Airway epithelial cell (primary cell): ENCODE data around the gene TDRD5. TPM values are rescaled to one million over a fixed set of nuclear protein-coding genes. Genes with fewer than 3 reads are reported as not detected.

ENCODE experiments used
- total RNA-seq: library from RNA; depleted of rRNA; stranded (reverse); fragments of >200 nt; gene quantifications from 2 replicates; pipeline ENCODE4 v1.2.3, GENCODE V29; 2015

Gene TDRD5, protein sequence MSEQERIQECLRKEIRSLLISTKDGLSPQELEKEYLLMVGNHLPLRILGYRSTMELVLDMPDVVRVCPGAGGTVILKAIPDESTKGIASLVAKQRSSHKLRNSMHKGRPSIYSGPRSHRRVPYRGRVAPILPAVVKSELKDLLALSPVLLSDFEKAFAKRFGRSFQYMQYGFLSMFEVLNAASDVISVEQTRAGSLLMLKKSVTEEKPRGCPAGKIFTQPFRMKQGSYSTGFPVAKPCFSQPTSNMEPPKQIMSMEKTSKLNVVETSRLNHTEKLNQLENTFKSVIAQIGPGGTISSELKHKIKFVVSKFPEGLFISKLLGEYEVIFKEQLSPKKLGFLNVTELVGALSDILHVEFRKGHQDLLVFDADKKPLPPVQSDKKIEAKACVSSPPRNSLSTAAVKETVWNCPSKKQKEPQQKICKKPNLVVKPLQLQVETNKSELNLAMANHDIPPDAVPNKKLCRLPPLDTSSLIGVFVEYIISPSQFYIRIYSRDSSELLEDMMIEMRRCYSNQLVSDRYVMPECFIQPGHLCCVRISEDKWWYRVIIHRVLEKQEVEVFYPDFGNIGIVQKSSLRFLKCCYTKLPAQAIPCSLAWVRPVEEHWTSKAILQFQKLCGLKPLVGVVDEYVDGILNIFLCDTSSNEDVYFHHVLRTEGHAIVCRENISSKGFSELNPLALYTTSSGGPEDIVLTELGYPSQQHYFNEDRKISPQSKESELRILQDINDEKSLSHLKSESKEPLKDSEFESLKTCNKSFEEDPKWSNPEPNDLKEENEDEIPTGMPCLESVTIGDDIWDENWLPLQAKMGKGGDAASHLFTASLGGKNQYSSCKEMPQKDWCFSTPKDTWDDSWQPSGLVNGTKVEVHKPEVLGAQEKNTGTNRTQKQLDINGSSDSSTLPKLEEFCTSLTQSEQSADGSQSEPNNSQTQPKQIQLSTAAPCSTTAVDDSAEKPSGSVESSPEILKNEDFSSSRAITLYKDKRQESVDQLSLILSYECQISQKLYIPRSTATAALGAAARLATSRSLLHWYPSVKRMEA
- not detected in 2 replicates for total RNA-seq

DNA sequence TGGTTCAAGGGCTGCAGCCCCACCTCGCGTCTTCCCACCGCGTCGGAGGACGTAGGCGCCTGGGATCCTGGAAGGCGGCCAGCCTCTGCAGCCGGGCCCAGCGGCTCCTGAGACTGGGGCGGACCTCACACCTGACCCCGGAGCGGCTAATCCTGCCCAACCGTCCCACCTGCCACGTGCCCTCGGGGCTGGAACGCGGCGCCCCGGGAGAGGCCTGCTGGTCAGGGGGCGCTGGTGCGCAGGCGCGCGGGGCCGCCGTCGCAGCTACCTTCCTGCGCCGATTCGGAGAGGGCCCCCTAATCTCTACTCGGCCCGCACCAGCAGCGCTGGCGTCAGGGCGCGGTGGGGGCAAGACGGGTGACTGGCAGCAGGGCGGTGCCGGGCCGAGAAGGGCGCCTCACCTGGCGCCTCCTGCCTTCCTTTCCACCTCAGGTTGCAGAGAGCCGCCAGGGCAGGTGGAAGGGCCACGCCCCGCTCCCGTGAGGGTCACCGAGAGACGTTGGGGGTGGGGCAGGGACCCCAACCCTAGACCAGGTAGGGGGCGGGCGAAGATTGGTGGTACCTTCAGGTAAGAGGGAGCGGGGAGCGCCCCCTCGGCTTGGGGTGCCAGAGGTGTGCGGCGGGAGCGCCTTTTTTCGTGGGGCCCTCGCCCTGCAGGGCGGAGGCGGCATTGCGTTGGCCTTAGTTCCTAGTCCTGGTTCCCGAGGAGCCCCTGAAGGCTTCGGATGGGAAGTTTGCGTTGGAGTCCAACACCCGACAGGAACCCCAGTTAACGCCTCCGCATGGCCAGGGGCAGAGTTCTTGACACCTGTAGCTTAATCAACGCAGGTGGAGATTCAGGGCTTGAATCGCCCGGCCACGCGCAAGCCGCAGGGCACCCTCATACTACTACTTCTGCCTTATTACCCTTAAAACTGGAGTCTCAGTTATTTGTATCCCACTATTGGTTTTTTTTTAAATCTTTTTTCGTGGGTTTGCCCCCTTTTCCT is at the start of gene TDRD5:
TDRD5 (plus strand) TSS at position 241 of the 989 bp plus-strand sequence. CDS start 784 bp downstream, outside the sequence.

DNA sequence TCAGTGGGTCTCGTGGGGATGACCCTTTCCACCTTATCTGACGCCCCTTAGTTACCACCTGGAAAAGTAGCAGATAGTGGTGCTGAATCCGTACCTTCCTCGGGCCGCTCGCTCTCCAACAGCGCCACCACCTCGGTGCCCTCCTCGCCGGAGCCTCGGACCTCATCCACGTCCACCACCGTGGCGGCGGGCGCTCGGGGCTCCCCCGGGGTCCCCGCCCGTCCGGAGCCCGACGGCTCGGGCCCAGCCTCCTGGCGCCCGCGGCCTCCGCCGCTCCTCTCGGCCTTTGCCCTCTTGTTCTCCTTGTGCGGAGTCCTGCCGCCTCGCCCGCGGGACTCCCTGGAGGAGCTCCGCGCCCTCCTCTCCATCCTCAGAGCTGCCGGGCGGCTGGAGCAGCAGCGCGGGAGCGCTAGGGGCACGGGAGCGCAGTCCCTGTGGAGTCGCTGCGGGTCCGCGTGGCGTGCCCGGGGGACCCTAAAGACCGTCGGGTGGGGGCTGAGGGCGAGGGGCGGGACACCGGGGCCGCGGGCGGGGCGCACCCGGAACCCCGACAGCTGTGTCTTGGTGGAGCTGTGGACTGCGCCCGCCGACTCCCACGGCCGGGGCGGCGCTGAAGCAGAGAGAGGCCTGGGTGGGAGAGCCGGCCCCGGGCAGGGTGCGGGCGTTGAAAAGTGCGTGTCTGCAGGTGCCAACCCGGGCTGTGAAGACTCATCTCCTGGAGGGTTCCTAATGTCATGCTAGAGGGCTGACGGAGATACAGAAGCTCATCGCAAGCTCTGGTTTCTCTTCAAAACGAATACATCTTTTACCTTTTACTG is 15.9 kb upstream of the TDRD5 start, which contains the start of gene NPHS2:
NPHS2 (minus strand) TSS at position 452 of the 818 bp plus-strand sequence; CDS start at position 368, 84 bp downstream.

Other genes starting within 250 kb of the TDRD5 start
- gene AXDND1, start 225.9 kb upstream of the TDRD5 start, total RNA-seq, result not detected in 2 replicates
- not detected in 2 replicates for gene NPHS2, start 15.9 kb upstream of the TDRD5 start, total RNA-seq
- gene FAM163A, start 151.5 kb downstream of the TDRD5 start, total RNA-seq, result not detected in 2 replicates